Panc1 (cell line): Measurements from ENCODE around the gene KLK15. TPM values are rescaled to one million over a fixed set of nuclear protein-coding genes. Genes with fewer than 3 reads are reported as not detected.

Experiments
- ATAC-seq: fragments of 200-7000 bp; cut with Tn5 transposase; 2 replicates; pipeline ENCODE4 v1.9.1; 2020; ENCODE audit warnings: mild to moderate bottlenecking, moderate library complexity
- BruUV-seq: library from RNA; stranded (reverse); fragments of 400-500 nt; replicated peaks from 2 replicates; lab custom pipeline; 2021; lab: Mats Ljungman, UMichigan
- CTCF ChIA-PET: fragments of 300-600 bp; sonication (Branson Sonifier 250); formaldehyde crosslinking; loops from one replicate; lab custom pipeline; 2022; ENCODE audit warnings: antibody characterized with exemption; lab: Charles Lee
- POLR2A ChIA-PET: fragments of 300-600 bp; sonication (Branson Sonifier 250); formaldehyde crosslinking; loops from one replicate; lab custom pipeline; 2022; ENCODE audit warnings: antibody characterized with exemption; lab: Charles Lee
- DNase-seq: peaks from one replicate; pipeline ENCODE4 v3.0.0-alpha.2; 2010; ENCODE audit warnings: low read depth, low spot score
- H3K27ac ChIP-seq: 2 replicates; pipeline ENCODE4 v1.5.1; 2011; ENCODE audit warnings: mild to moderate bottlenecking, low read length, inconsistent platforms
- H3K27me3 ChIP-seq: fragments of 200-500 bp; sonication (Bioruptor generic); 2 replicates; pipeline ENCODE4 v1.6.0; 2014; ENCODE audit warnings: low read length, inconsistent platforms; ENCODE audit not compliant: control insufficient read depth, insufficient read depth
- H3K36me3 ChIP-seq: fragments of 200-500 bp; sonication (Bioruptor generic); 2 replicates; pipeline ENCODE4 v1.5.1; 2014; ENCODE audit warnings: inconsistent platforms, mild to moderate bottlenecking, low read length, moderate library complexity; ENCODE audit not compliant: control insufficient read depth, insufficient read depth
- H3K4me1 ChIP-seq: 2 replicates; pipeline ENCODE4 v1.5.1; 2011; ENCODE audit warnings: inconsistent platforms, mild to moderate bottlenecking, low read length, moderate library complexity; ENCODE audit not compliant: control insufficient read depth, insufficient read depth
- H3K4me3 ChIP-seq, 2 experiments: 2 replicates each; pipeline ENCODE4 v1.5.1; 2011 to 2012; ENCODE audit warnings: low read depth in 2 of 2, low read length in 2 of 2, mild to moderate bottlenecking in 2 of 2, inconsistent platforms in 1 of 2, moderate library complexity in 1 of 2
- H3K9me3 ChIP-seq: fragments of 200-500 bp; sonication (Bioruptor generic); 2 replicates; pipeline ENCODE4 v1.5.1; 2014; ENCODE audit warnings: low read depth, mild to moderate bottlenecking, inconsistent platforms, low read length, moderate library complexity; ENCODE audit not compliant: control insufficient read depth, insufficient read depth
- CTCF ChIP-seq: fragments of 450-650 bp; IDR thresholded peaks from 2 replicates; pipeline ENCODE4 v1.5.1; 2017; ENCODE audit warnings: mild to moderate bottlenecking
- POLR2AphosphoS5 ChIP-seq: IDR thresholded peaks from 2 replicates; pipeline ENCODE4 v1.6.1; 2012; ENCODE audit warnings: mild to moderate bottlenecking, low read depth, low read length, moderate library complexity
- REST ChIP-seq, 2 experiments: IDR thresholded peaks; 2 replicates each; pipeline ENCODE4 v1.6.1; 2011 to 2012; ENCODE audit warnings: low read depth in 2 of 2, control low read depth in 1 of 2, low read length in 1 of 2, mild to moderate bottlenecking in 1 of 2, moderate library complexity in 1 of 2; ENCODE audit not compliant: insufficient read depth in 1 of 2
- SIN3A ChIP-seq: IDR thresholded peaks from 2 replicates; pipeline ENCODE4 v1.6.1; 2012; ENCODE audit warnings: low read depth, mild to moderate bottlenecking, low read length, moderate library complexity, borderline replicate concordance; ENCODE audit not compliant: insufficient read depth
- TCF7L2 ChIP-seq: IDR thresholded peaks from 2 replicates; pipeline ENCODE4 v1.6.1; 2011; ENCODE audit warnings: mild to moderate bottlenecking, low read depth, low read length, inconsistent platforms
- in situ Hi-C: cut with HindIII; loops from 2 replicates; pipeline ENCODE4 v1.10.0; 2016; ENCODE audit warnings: low sequenced_read_pairs, low pct_unique_long_range_greater_than_20kb
- intact Hi-C: fragments of 100-400 bp; cut with micrococcal nuclease; formaldehyde crosslinking; loops from one replicate; pipeline ENCODE4 v1.10.0; 2022; ENCODE audit not compliant: unreplicated experiment
- total RNA-seq: library from RNA; stranded (reverse); gene quantifications from one replicate; pipeline ENCODE4 v1.2.1, GENCODE V29; 2021; ENCODE audit not compliant: unreplicated experiment

The KLK15 gene
- total RNA-seq, 1 experiment from 2014 or later = not detected

GRCh38 chr19:50838239-50838638 lies 4.9 kb upstream of the KLK15 start:
- H3K27me3 ChIP-seq = no peaks in the 10 kb centered on the region

GRCh38 chr19:50837300-50837699 lies 3.9 kb upstream of the KLK15 start:
- intact Hi-C loops = no loop called here
- TF ChIP-seq TCF7L2 (no peak), CTCF (no peak), POLR2AphosphoS5 (no peak), REST (IDR thresholded peaks at IDR 0.05; ENCODE audit: insufficient read depth in 1 of 2, low read depth in 2 of 2, low read length in 1 of 2) (no peak), SIN3A (no peak)
- ChIA-PET POLR2A (no interaction called here), CTCF (no interaction called here)
- in situ Hi-C loops = no loop called here
- Histone ChIP-seq H3K4me3 (no peak overlapping the region), H3K4me1 (no peaks in the 10 kb centered on the region), H3K27me3 (no peaks in the 10 kb centered on the region), H3K9me3 (no peaks in the 10 kb centered on the region), H3K36me3 (no peaks in the 10 kb centered on the region), H3K27ac (no peak overlapping the region)
- BruUV-seq = no TSS peak
- DNase-seq (no peak), ATAC-seq (no peak)

More at GRCh38 chr19:50838239-50838638, 4.9 kb upstream of the KLK15 start:
- H3K36me3 ChIP-seq = no peaks in the 10 kb centered on the region
- DNase-seq (no peak), ATAC-seq (no peak)
- BruUV-seq = no TSS peak
- no peaks in the 10 kb centered on the region for H3K4me1 ChIP-seq
- CTCF ChIA-PET = interaction anchor here (0.7 kb wide), 1 partner anchor 454 kb away, joined by 4 read pairs; no protein-coding TSS in a partner anchor
- H3K4me3 ChIP-seq = no peak overlapping the region
- intact Hi-C loops (no loop called here), in situ Hi-C loops (no loop called here)
- TF ChIP-seq POLR2AphosphoS5 (no peak), SIN3A (no peak), CTCF (peak; percentile 50; the same call in 1 of the 2 replicates)
- POLR2A ChIA-PET = no interaction called here
- no peak overlapping the region for H3K27ac ChIP-seq
- H3K9me3 ChIP-seq = no peaks in the 10 kb centered on the region
